ENCODE measurements around the gene ADGRD1.

Gene ADGRD1

GRCh38 chr12:131120831-131121271 lies 167.1 kb downstream of the ADGRD1 start:
- H3K36me3 ChIP-seq (ENCODE audit: low read depth) = no peaks in the 10 kb centered on the region
- no peaks in the 10 kb centered on the region for H3K4me1 ChIP-seq (ENCODE audit: insufficient read depth, poor library complexity, severe bottlenecking)
- ATAC-seq (ENCODE audit: low read depth) = no peak
- peaks cover 4% of the 10 kb centered on the region for H3K27me3 ChIP-seq (ENCODE audit: insufficient read depth, poor library complexity, severe bottlenecking)
- DNase-seq (ENCODE audit: low spot score) = no peak
- H3K4me3 ChIP-seq (ENCODE audit: severe bottlenecking) = no peak overlapping the region
- no peaks in the 10 kb centered on the region for H3K9me3 ChIP-seq (ENCODE audit: severe bottlenecking)
- no peak for TF ChIP-seq CTCF (IDR thresholded peaks at IDR 0.05; ENCODE audit: poor library complexity, severe bottlenecking)
- no peak overlapping the region for H3K27ac ChIP-seq (ENCODE audit: poor library complexity, severe bottlenecking)

GRCh38 chr12:131121705-131122405 lies 168.1 kb downstream of the ADGRD1 start:
- Histone ChIP-seq H3K4me1 (ENCODE audit: insufficient read depth, poor library complexity, severe bottlenecking) (no peaks in the 10 kb centered on the region), H3K27ac (ENCODE audit: poor library complexity, severe bottlenecking) (no peak overlapping the region), H3K27me3 (ENCODE audit: insufficient read depth, poor library complexity, severe bottlenecking) (peaks cover 4% of the 10 kb centered on the region), H3K36me3 (ENCODE audit: low read depth) (no peaks in the 10 kb centered on the region), H3K4me3 (ENCODE audit: severe bottlenecking) (no peak overlapping the region), H3K9me3 (ENCODE audit: severe bottlenecking) (no peaks in the 10 kb centered on the region)
- TF ChIP-seq CTCF (IDR thresholded peaks at IDR 0.05; ENCODE audit: poor library complexity, severe bottlenecking) = no peak
- DNase-seq (ENCODE audit: low spot score) (no peak), ATAC-seq (ENCODE audit: low read depth) (no peak)

GRCh38 chr12:131122631-131123030 lies 168.9 kb downstream of the ADGRD1 start:
- Histone ChIP-seq H3K4me3 (ENCODE audit: severe bottlenecking) (no peak overlapping the region), H3K27ac (ENCODE audit: poor library complexity, severe bottlenecking) (no peak overlapping the region), H3K36me3 (ENCODE audit: low read depth) (no peaks in the 10 kb centered on the region), H3K4me1 (ENCODE audit: insufficient read depth, poor library complexity, severe bottlenecking) (no peaks in the 10 kb centered on the region), H3K27me3 (ENCODE audit: insufficient read depth, poor library complexity, severe bottlenecking) (peaks cover 4% of the 10 kb centered on the region), H3K9me3 (ENCODE audit: severe bottlenecking) (no peaks in the 10 kb centered on the region)
- ATAC-seq (ENCODE audit: low read depth) (no peak), DNase-seq (ENCODE audit: low spot score) (no peak)
- no peak for TF ChIP-seq CTCF (IDR thresholded peaks at IDR 0.05; ENCODE audit: poor library complexity, severe bottlenecking)

- ATAC-seq (ENCODE audit: low read depth) = no peak
- DNase-seq (ENCODE audit: low spot score) = no peak
- TF ChIP-seq CTCF (IDR thresholded peaks at IDR 0.05; ENCODE audit: poor library complexity, severe bottlenecking) = no peak
- no peaks in the 10 kb centered on the region for H3K4me1 ChIP-seq (ENCODE audit: insufficient read depth, poor library complexity, severe bottlenecking)
- H3K4me3 ChIP-seq (ENCODE audit: severe bottlenecking) = no peak overlapping the region
- H3K36me3 ChIP-seq (ENCODE audit: low read depth) = no peaks in the 10 kb centered on the region
- H3K27me3 ChIP-seq (ENCODE audit: insufficient read depth, poor library complexity, severe bottlenecking) = peaks cover 4% of the 10 kb centered on the region
- H3K27ac ChIP-seq (ENCODE audit: poor library complexity, severe bottlenecking) = no peak overlapping the region
- no peaks in the 10 kb centered on the region for H3K9me3 ChIP-seq (ENCODE audit: severe bottlenecking)
These were observed 170.1 kb downstream of the ADGRD1 start for GRCh38 chr12:131123817-131124216.
